ENCODE results near the gene IDI2.
"Not testable (repeated sequence)": the region's sequence is repeated elsewhere in the genome, so short reads cannot be mapped to it uniquely, and the experiment has no call there.

IDI2 gene

DNA sequence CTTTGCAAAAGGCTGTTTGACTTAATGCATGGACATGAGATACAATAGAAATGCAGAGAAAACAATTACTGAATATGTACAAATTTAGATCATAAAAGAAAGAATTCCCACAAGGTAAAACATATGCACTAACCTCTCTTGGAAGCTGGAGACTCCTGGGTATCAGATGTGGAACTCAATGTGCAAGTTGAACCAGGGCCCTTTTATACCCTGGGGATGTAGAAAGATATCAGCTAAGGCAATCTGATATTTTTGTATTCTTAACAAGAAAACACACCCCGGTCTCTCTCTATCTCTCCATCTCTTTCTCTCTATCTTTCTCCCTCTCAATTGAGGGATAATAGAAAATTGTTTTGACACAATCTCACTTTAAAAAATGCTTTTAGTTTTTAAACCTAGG, at the start of gene IDI2:
IDI2 (minus strand) TSS at position 177 of the 400 bp plus-strand sequence. CDS start 1,136 bp downstream, outside the sequence.
- no peak for DNase-seq
- in situ Hi-C loops (cut with HindIII; ENCODE audit: low pct_ligation_motif_present, low pct_unique_long_range_greater_than_20kb, low sequenced_read_pairs): no loop called here

DNA sequence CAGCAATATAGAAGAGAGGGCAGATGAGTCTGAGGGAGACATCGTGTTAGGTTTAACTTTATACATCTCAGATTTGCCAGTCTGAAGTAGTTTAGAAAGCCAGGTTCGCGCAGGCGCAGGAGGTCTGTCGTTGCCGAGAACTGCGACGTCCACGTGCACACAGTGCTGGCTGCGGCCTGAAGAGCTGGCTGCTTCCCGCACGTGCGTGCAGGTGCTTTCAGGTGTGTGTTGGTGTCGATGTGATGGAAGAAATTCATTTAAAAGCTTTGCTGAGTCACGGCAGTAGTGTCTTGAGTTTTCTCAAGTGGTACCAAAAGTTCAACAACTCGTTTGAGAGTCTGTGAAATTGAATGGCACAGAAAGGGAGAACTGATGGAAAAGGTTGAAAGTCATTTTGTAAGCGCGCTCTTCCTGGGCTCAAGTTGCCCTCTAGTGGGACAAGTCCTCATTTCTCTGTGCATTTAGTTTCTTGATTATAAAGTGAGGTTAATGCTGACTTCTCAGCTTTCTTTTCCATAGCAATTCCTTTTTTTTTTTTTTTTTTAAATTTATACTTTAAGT, 49.2 kb upstream of the IDI2 start:
- DNase-seq: no peak
- in situ Hi-C loops (cut with HindIII; ENCODE audit: low pct_ligation_motif_present, low pct_unique_long_range_greater_than_20kb, low sequenced_read_pairs): no loop called here

GRCh38 chr10:1074052-1074747, 48.5 kb upstream of the IDI2 start:
- no peak for DNase-seq
- in situ Hi-C loops (cut with HindIII; ENCODE audit: low pct_ligation_motif_present, low pct_unique_long_range_greater_than_20kb, low sequenced_read_pairs): no loop called here

DNA sequence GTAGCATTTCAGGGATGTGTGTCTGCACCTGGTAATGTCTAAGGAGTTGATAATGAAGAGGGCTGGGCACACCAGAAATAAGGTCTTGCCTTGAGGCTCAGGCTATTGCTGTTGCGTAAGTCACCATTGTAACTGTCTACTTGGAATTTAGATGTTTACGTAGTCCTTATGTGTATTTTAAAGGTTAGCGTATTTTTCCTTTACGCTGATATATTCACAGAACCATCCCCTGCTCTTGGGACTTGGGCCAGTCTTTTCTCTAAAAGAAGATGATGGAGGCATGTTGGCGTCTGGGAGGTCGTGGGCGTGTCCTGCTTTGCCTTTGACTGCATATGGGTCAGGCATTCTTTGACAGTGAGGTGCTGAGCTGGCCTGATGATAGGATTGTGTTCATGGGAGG, 45.3 kb upstream of the IDI2 start:
- no peak for DNase-seq
- in situ Hi-C loops (cut with HindIII; ENCODE audit: low pct_ligation_motif_present, low pct_unique_long_range_greater_than_20kb, low sequenced_read_pairs): no loop called here

- in situ Hi-C loops (cut with HindIII; ENCODE audit: low pct_ligation_motif_present, low pct_unique_long_range_greater_than_20kb, low sequenced_read_pairs): no loop called here
- DNase-seq: no peak
These were observed 43.0 kb upstream of the IDI2 start for GRCh38 chr10:1068380-1069361.

GRCh38 chr10:1066734-1067133, 41.1 kb upstream of the IDI2 start:
- in situ Hi-C loops (cut with HindIII; ENCODE audit: low pct_ligation_motif_present, low pct_unique_long_range_greater_than_20kb, low sequenced_read_pairs); DNase-seq: not testable (repeated sequence)

- DNase-seq: no peak
- in situ Hi-C loops (cut with HindIII; ENCODE audit: low pct_ligation_motif_present, low pct_unique_long_range_greater_than_20kb, low sequenced_read_pairs): no loop called here
These were observed 39.2 kb upstream of the IDI2 start for GRCh38 chr10:1064964-1065247.

DNA sequence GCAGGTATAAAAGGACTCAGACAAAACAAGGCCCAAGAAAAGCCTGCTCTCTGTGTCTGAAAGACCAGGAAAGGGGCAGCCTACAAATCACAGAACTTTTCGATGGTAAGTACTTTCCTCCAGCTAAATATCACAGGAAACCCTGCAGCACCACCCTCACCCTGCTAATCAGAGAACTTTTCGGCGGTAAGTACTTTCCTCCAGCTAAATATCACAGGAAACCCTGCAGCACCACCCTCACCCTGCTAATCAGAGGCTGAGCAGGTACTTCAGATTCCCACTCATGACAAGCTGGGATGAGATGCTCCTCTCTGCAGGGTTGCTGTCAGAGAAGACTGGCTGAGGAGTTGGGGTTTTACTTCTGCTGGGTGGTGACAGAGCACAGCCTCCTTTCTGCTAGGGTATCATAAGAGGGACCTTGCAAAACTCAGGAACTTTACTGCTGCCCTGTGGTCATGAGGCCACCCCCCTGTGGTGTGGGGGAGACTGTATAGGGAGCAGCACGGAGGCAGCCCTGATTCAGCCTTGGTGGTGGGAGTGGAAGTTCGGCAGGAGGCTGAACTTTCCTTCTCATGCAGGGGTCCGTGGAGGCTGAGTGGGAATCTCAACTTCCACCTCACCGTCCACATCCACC, 37.7 kb upstream of the IDI2 start:
- in situ Hi-C loops (cut with HindIII; ENCODE audit: low pct_ligation_motif_present, low pct_unique_long_range_greater_than_20kb, low sequenced_read_pairs): no loop called here
- no peak for DNase-seq

DNA sequence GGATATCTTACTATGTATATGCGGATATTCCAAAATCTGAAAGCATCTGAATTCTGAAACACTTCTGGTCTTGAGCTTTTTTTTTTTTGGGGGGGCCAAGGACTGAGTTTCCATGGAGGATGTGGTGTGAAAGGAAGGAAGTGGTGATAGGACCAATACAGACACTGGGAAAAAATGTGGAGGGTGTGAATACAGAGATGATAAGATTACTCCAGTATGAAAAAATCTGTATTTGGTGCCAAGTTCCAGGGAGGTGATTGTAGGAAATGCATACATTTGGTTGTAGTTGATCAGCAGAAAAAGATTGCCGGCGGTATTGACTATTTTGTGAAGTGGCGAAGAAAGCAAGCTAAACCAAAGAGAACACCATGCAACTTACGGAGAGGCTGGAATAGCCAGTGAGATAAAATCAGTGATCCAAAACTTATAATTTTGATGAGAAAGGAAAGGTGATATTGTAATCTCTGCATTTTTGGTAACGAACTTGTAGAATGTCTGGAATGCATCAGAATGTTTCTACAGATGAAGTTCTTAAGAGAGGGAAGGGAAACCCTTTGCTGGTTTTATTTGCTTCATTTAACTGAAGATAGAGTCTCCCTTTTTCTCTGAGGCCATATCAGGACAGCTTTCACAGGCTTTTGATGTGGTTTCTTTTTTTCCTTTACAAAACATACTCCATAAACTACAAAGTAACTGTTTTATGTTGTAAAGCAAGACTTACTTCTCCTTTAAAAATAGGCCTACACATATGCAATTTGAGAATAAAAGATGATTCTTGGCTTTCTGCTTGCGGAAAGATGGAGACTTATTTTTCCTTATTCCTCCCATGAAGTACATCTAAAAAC, 36.5 kb upstream of the IDI2 start:
- in situ Hi-C loops (cut with HindIII; ENCODE audit: low pct_ligation_motif_present, low pct_unique_long_range_greater_than_20kb, low sequenced_read_pairs): no loop called here
- no peak for DNase-seq

DNA sequence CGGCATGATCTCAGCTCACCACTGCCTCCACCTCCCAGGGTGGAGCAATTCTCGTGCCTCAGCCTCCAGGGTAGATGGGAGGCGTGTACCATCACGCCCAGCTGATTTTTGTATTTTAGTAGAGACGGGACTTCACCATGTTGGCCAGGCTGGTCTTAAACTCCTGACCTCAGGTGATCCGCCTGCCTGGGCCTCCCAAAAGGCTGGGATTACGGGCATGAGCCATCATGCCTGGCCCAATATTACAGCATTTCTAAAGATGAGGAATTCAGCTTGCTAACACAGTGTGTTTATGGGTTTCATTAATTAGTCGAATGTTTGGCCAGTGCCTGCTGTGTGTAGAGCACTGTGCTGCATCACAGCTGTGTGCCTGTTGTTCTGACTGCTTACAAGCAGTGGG, 34.2 kb upstream of the IDI2 start:
- no peak for DNase-seq
- in situ Hi-C loops (cut with HindIII; ENCODE audit: low pct_ligation_motif_present, low pct_unique_long_range_greater_than_20kb, low sequenced_read_pairs): no loop called here

- no peak for DNase-seq
- in situ Hi-C loops (cut with HindIII; ENCODE audit: low pct_ligation_motif_present, low pct_unique_long_range_greater_than_20kb, low sequenced_read_pairs): no loop called here
These were observed 32.4 kb upstream of the IDI2 start for GRCh38 chr10:1058017-1058416.

DNA sequence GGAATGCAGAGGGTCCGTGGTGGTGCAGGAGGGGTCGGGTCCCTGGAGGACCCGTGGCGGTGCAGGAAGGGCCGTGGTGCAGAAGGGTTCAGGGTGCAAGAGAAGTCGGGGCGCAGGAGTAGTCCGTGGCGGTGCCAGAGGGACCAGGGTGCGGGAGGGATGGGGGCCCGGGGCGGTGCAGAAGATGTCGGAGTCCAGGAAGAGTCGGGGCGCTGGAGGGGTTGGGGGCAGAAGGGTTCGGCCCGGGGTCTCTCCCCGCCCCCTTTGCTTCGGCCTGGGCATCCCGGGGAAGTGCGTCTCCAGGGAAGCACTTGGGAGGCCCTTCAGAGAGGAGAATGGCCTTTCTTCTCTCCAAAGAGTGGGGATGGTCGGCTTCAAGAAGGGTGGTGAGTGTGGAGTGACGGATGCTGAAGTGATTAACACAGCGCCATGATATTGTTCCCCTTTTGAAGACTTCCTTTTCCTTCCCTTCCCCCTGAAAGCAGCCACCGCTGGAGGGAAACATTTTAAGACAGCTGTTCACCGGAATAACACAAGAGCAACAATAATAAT, 31.5 kb upstream of the IDI2 start:
- in situ Hi-C loops (cut with HindIII; ENCODE audit: low pct_ligation_motif_present, low pct_unique_long_range_greater_than_20kb, low sequenced_read_pairs): no loop called here
- DNase-seq: no peak

- in situ Hi-C loops (cut with HindIII; ENCODE audit: low pct_ligation_motif_present, low pct_unique_long_range_greater_than_20kb, low sequenced_read_pairs): no loop called here
- DNase-seq: peak; percentile 83
These were observed 30.9 kb upstream of the IDI2 start, which contains the start of gene WDR37 for GRCh38 chr10:1056326-1057105. Gene WDR37, plus strand, starts transcription at chr10:1056385. Its CDS starts 15,771 bp downstream, at chr10:1072156.

- no peak for DNase-seq
These were observed 29.0 kb upstream of the IDI2 start for GRCh38 chr10:1054684-1055083.

DNA sequence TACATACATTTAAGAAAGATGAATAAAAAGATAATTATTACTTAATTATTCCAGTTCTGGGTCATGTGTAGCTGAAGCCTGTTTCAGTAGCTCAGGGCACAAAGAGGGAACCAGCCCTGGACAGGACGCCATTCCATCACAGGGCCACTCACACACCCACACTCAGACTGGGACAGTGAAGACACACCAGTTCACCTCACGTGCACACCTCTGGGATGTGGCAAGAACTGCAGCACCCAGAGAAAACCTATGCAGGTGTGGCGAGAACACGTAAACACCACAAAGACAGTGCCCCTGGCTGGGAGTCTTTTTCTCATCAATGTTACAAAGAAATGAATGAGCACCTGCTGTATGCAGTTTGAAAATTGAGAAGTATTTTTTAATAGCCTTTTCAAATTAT, 24.9 kb upstream of the IDI2 start:
- in situ Hi-C loops (cut with HindIII; ENCODE audit: low pct_ligation_motif_present, low pct_unique_long_range_greater_than_20kb, low sequenced_read_pairs): no loop called here
- DNase-seq: no peak

More at GRCh38 chr10:1054684-1055083, 29.0 kb upstream of the IDI2 start:
- in situ Hi-C loops (cut with HindIII; ENCODE audit: low pct_ligation_motif_present, low pct_unique_long_range_greater_than_20kb, low sequenced_read_pairs): no loop called here

GRCh38 chr10:1050145-1050544, 24.5 kb upstream of the IDI2 start:
- in situ Hi-C loops (cut with HindIII; ENCODE audit: low pct_ligation_motif_present, low pct_unique_long_range_greater_than_20kb, low sequenced_read_pairs): no loop called here
- DNase-seq: no peak

GRCh38 chr10:1049425-1049958, 23.8 kb upstream of the IDI2 start:
- in situ Hi-C loops (cut with HindIII; ENCODE audit: low pct_ligation_motif_present, low pct_unique_long_range_greater_than_20kb, low sequenced_read_pairs): no loop called here

More at GRCh38 chr10:1049425-1049958, 23.8 kb upstream of the IDI2 start:
- DNase-seq: peak; percentile 48

Data from ACHN (cell line).